NT2/D1 (cell line): ENCODE results near the gene PSMA7.

Experiments used
- DNase-seq: peaks from one replicate; pipeline ENCODE4 v3.0.0-alpha.2; 2011; ENCODE audit warnings: low read depth, low spot score
- H3K27me3 ChIP-seq: 2 replicates; pipeline ENCODE4 v1.6.0; 2011; ENCODE audit warnings: mild to moderate bottlenecking; ENCODE audit not compliant: insufficient read length, insufficient read depth
- H3K36me3 ChIP-seq: 2 replicates; pipeline ENCODE4 v1.6.1; 2011; ENCODE audit warnings: mild to moderate bottlenecking, low read length, mixed read lengths; ENCODE audit not compliant: insufficient read depth, insufficient read length
- H3K4me1 ChIP-seq: 2 replicates; pipeline ENCODE4 v1.5.1; 2011; ENCODE audit not compliant: insufficient read depth, insufficient read length
- H3K4me3 ChIP-seq: 2 replicates; pipeline ENCODE4 v1.5.1; 2011; ENCODE audit warnings: low read depth; ENCODE audit not compliant: insufficient read length
- H3K9ac ChIP-seq: 2 replicates; pipeline ENCODE4 v1.6.0; 2011; ENCODE audit warnings: low read depth; ENCODE audit not compliant: insufficient read length
- H3K9me3 ChIP-seq: 2 replicates; pipeline ENCODE4 v1.5.1; 2011; ENCODE audit warnings: mild to moderate bottlenecking, low read length; ENCODE audit not compliant: insufficient read depth
- SUZ12 ChIP-seq: IDR thresholded peaks from 2 replicates; pipeline ENCODE4 v1.6.1; 2011; ENCODE audit not compliant: insufficient read length, insufficient read depth; ENCODE audit errors: extremely low read depth
- YY1 ChIP-seq: IDR thresholded peaks from 2 replicates; pipeline ENCODE4 v1.6.1; 2011; ENCODE audit not compliant: insufficient read length, insufficient read depth
- ZNF274 ChIP-seq: IDR thresholded peaks from 2 replicates; pipeline ENCODE4 v1.6.1; 2011; ENCODE audit warnings: mild to moderate bottlenecking, low read depth, low read length

PSMA7 gene

DNA sequence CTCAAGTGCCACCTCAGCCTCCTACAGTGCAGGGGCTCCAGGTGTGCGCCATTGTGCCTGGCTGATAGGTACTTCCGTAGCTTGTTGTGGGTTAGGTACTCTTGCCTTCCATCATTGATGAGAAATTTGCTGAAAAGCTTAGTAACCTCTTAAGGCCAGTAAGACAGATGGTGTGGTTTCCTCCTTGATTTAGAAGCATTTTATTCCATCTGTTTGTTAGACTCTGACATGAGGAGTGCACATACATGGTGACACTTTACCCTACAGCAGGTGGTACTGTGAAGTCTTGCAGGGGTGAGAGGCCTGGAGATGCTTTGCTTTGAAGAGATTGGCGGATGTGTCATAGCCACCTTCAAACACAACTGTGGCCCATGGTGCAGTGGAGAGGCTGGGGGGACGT, 24.9 kb upstream of the PSMA7 start:
- Histone ChIP-seq H3K4me3 (no peak overlapping the region), H3K9ac (no peak overlapping the region), H3K36me3 (peaks cover 77% of the 10 kb centered on the region), H3K4me1 (peaks cover 12% of the 10 kb centered on the region), H3K9me3 (no peaks in the 10 kb centered on the region), H3K27me3 (no peaks in the 10 kb centered on the region)
- no peak for DNase-seq
- TF ChIP-seq ZNF274 = no peak
- TF ChIP-seq SUZ12 = no peak
- TF ChIP-seq YY1 = no peak

DNA sequence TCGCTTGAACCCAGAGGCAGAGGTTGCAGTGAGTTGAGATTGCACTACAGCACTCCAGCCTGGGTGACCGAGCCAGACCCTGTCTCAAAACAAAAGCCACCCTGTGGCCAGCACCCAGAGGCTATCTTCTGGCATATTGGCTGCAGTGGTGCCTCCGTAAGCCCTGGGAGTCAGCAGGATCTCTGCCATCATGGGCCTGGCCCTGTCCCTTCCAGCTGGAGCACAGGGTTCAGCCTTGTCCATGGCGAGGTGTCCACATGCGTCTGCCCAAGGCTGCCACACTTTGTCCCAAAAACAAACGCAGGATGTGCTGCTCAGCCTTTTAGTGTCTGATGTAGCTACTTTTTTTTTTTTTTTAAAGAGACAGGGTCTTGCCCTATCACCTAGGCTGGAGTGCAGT, 24.3 kb upstream of the PSMA7 start:
- H3K36me3 ChIP-seq = peaks cover 78% of the 10 kb centered on the region
- H3K4me1 ChIP-seq = peaks cover 12% of the 10 kb centered on the region
- no peak for TF ChIP-seq YY1
- no peak for TF ChIP-seq SUZ12
- TF ChIP-seq ZNF274 = no peak
- no peak overlapping the region for H3K9ac ChIP-seq
- no peak overlapping the region for H3K4me3 ChIP-seq
- no peaks in the 10 kb centered on the region for H3K27me3 ChIP-seq
- no peaks in the 10 kb centered on the region for H3K9me3 ChIP-seq
- DNase-seq = no peak

DNA sequence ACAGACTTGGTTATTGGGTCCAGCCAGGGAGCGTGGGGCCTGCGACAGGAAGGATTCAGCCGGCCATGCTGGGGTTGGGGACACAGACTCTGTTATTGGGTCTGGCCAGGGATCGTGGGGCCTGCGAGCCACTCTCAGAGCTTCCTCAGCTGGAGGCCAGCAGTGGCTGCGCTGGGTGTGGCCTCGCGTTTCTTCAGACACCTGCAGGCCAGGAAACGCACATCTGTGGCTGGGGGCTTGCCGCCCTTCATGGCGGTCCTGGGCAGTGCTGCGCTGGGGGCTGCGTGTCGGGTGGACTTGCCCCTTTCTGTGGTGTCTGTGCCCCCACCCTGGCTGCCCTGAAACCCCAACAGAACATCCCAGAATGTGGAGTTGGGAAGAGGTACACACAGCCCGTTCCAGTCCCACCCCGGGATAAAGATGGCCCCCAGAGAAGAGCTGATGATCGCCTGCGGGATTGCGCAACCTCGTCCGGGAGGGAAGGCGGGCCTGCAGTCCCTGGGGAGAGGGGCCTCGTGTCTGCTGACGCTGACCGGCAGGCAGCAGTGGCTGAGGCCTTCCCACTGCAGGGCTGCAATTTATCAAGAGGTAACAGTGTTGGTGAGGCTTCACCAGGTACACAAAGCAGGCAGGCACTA, 22.7 kb upstream of the PSMA7 start:
- TF ChIP-seq SUZ12 = no peak
- TF ChIP-seq ZNF274 = no peak
- no peak for TF ChIP-seq YY1

DNA sequence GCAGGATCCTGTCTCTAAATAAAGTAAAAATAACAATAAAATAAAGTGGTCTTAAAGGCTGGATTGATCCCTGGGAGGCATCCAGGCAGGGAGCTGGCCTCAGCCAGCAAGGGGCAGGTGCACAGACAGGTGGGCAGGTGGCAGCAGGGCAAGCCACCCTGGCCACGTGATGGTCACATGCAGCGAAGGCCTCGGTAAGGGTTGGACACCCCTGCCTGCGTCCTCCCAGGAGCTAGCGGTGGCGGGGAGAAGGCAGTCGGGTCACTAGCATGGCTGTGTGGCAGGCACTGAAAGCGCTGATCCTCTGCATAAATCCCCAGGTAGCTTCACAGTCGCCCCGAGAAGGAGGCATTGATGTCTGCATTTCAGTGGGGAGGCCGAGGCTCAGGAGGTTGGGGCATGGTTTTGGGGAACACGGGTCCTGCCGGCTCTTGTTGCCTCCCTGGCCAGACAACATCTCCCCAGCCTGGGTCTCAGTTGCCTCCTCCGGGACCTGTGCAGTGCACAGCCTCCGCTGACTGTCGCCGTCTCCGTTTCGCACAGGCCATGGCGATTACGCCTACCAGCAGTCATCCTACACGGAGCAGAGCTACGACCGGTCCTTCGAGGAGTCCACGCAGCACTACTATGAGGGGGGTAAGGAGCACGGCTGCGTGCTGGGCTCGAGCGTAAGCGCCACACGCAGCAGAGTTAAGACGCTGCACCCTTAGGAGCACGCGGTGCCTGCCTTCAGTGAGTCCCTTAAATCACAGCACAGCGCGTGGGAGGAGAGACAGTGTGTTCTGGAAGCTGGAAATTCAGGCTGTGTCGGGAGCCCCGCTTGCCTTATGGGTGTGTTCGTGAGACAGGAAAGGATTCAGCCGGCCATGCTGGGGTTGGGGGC, 21.9 kb upstream of the PSMA7 start:
- no peak for DNase-seq
- Histone ChIP-seq H3K9ac (no peak overlapping the region), H3K27me3 (no peaks in the 10 kb centered on the region), H3K36me3 (peaks cover 89% of the 10 kb centered on the region), H3K4me1 (peaks cover 20% of the 10 kb centered on the region), H3K4me3 (no peak overlapping the region), H3K9me3 (no peaks in the 10 kb centered on the region)
- no peak for TF ChIP-seq ZNF274
- no peak for TF ChIP-seq SUZ12

More for the DNA sequence above, 22.7 kb upstream of the PSMA7 start:
- no peak for DNase-seq
- H3K36me3 ChIP-seq = peaks cover 88% of the 10 kb centered on the region
- H3K27me3 ChIP-seq = no peaks in the 10 kb centered on the region
- H3K9ac ChIP-seq = peak overlapping the region; percentile 5
- peaks cover 20% of the 10 kb centered on the region for H3K4me1 ChIP-seq
- no peaks in the 10 kb centered on the region for H3K9me3 ChIP-seq
- no peak overlapping the region for H3K4me3 ChIP-seq

DNA sequence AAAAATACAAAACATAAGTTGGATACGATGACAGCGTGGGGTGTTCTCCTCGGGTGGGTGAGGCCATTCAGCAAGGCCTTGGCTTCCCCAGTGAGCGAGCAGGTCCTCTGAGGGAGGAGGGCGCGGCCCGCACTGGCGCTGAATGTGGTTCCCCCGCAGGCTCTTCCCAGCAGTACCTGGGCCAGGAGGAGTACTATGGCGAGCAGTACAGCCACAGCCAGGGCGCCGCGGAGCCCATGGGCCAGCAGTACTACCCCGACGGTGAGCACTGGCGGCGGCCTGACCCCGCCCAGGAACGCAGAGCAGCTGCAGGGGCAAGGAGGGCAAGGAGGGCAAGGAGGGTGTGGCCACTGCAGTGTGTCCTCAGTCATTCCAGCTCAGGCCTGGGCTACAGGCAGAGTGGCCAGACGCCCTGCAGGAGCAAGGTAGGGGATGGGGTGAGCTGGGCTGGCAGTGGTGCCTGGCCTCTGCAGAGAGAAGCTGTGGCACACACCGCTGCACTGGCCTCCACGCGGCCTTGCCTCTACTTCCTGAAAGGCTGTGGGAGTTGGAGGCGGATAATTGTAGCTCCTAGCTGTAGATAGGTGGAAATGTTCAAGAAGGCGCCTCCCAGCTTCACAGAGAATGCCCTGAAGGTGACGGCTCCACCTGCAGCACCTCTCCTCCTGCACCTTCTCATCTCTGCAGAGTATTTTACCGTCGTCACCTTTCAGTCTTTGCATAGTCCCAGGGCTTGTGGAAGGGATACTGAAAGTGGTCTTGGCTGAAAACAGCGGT, 21.0 kb upstream of the PSMA7 start:
- H3K9me3 ChIP-seq = no peaks in the 10 kb centered on the region

DNA sequence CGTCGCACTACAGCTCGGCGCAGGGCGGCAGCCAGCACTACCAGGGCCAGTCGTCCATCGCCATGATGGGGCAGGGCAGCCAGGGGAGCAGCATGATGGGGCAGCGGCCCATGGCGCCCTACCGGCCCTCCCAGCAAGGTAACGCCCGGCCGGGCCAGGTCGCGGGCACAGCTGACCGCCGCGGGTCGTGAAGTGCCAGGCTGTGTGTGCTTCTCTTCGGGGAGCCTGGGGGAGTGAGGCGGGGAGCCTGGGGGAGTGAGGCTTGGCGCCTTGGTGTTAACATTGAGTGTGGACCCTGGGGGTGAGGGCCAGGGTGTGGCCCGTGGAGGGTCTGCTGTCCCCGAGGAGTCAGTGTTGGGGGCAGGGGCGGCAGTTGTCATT, 20.3 kb upstream of the PSMA7 start:
- H3K4me3 ChIP-seq = no peak overlapping the region
- H3K4me1 ChIP-seq = peaks cover 25% of the 10 kb centered on the region
- H3K9me3 ChIP-seq = no peaks in the 10 kb centered on the region
- H3K36me3 ChIP-seq = peaks cover 88% of the 10 kb centered on the region
- no peaks in the 10 kb centered on the region for H3K27me3 ChIP-seq
- no peak for TF ChIP-seq SUZ12
- no peak for TF ChIP-seq YY1
- no peak for TF ChIP-seq ZNF274
- no peak for DNase-seq
- no peak overlapping the region for H3K9ac ChIP-seq

More for the DNA sequence above, 21.0 kb upstream of the PSMA7 start:
- H3K27me3 ChIP-seq = no peaks in the 10 kb centered on the region
- no peak overlapping the region for H3K9ac ChIP-seq
- no peak for TF ChIP-seq SUZ12
- no peak for TF ChIP-seq ZNF274
- TF ChIP-seq YY1 = no peak
- H3K4me3 ChIP-seq = no peak overlapping the region
- peaks cover 88% of the 10 kb centered on the region for H3K36me3 ChIP-seq
- H3K4me1 ChIP-seq = peaks cover 25% of the 10 kb centered on the region
- no peak for DNase-seq
